ENCODE measurements around the gene ABCB1.

DNA sequence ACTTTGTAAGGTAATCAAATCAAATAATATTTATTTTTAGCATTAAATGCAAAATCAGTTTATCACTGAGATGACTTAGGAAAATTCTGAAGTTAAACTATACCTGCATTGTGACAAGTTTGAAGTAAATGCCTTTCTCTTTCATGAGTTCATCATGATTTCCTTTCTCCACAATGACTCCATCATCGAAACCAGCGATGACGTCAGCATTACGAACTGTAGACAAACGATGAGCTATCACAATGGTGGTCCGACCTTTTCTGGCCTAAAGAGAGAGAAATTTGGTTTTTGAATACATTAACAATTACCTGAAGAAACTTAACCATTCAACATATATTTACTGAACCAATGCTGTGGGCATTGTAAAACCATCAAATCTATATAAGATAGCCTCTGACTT is 54.9 kb downstream of the ABCB1 start:
- TF ChIP-seq POLR2A (IDR thresholded peaks at IDR 0.05) (no peak), CTCF (IDR thresholded peaks at IDR 0.05) (no peak)

All from adrenal gland (tissue), 5 donors.